CD4-positive, alpha-beta T cell treated with Interleukin-1 beta for 1 hour (primary cell): ENCODE measurements around the gene KMT2E.

ENCODE experiments used
- DNase-seq, 2 donors: peaks; one replicate each; pipeline ENCODE4 v3.0.0-alpha.2; 2020 to 2022

KMT2E gene

GRCh38 chr7:105010504-105011130 is 3.4 kb upstream of the KMT2E start:
- DNase-seq, result peak in 1 of 2 donors; percentile 39

DNA sequence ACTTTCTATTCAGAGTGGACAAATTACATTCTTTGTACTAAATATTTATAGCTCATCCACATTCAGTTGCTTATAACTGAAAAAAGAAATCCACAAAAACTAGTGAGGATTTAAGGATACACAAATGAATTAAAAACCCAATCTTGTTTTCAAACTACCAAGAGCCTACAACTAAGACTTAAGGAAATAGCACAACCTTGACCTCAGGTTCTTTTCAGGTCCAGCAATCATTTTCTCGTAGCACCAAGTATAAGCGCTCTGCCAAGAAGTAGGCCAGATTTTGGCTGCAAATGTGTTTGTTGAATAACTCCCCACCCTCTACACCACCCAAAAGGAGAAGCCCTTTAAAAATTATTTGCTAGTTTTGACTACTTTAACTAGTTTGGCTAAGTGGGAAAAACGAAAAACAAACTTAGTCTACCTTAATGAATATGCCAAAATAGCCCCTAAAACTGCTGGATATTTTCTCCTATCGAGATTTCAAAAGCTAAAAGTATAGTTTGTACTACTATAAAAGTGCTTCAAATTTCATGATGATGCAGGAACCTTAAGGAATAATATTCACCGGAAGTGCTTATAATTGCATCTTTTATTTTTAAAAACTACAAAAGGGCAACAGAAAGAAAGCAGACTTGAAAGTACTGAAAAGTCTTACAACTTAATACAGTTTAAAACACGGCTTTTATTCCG is 2.7 kb upstream of the KMT2E start:
- DNase-seq, result peak in 1 of 2 donors; percentile 48

- peak; percentile 43 to 50 for DNase-seq
Measured at GRCh38 chr7:105011831-105012502, 2.0 kb upstream of the KMT2E start.

GRCh38 chr7:105012503-105013220 is 1.3 kb upstream of the KMT2E start:
- peak; percentile 100 for DNase-seq

GRCh38 chr7:105013221-105013815 is 687 bp upstream of the KMT2E start:
- peak; percentile 96 to 97 for DNase-seq

DNA sequence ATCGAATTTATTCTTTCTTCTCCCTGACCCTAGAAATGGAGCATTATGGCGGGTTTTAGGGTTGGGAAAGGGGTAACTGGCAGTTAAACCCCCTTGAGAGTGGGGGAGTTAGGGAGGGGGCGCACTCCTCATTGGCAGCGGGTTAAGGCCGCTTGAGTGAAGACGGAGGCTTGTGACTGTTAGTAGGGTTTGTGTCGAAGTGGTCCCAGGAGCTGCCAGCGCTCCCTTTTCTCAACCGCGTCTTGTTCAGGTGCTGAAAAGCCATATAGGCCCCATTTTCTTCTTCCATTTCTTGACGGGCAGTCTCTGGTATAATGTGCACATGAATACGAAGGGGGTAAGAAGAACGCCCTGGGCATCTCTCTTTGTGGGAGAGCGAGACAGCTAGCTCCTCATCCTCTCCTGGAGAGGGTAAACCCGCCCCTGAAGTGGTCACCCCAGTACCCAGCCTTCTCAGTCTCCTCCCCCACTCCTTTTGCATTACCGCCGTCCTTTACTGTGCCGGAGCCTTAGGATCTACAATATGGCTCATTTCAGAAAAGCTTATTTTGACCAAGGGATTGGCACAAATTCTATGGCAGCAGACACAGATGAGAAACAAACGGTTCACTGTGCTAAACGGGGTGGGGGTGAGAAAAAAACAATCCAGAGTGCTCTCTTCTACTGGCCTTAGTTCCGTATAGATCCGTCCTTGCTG is 836 bp downstream of the KMT2E start:
- peak; percentile 79 to 81 for DNase-seq

DNA sequence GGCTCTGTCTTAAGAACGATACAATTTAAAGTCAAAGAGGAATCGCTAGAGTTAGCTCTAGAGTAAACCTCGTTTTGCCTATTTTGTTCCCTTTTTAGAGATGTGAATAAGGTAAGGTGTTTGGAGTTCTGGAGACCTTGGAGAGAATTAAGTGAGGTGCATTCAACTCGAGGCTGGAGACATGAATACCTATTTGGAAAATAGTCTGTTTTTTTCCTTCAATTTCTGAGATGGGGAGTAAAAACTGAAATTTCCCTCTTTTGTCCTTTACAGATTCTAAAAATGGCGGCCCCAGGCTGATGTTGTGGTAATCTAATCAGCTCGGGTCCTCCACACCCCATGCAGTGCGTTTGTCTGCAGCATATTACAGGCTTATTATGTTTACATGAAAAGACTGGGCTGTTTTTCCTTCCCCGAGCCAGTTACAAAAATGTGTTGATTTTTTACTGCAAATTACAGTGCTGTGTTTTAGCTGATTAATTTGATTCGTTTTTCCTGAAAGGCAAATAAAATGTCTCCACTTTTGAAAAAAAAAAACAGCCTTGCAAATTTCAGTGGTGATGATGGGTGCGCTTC is 1.5 kb downstream of the KMT2E start:
- DNase-seq, result peak; percentile 38 to 59

- DNase-seq, result no peak
Measured at GRCh38 chr7:105016068-105016708, 2.2 kb downstream of the KMT2E start.

GRCh38 chr7:105016709-105017656 is 3.0 kb downstream of the KMT2E start:
- DNase-seq, result no peak

GRCh38 chr7:105017657-105018365 is 3.8 kb downstream of the KMT2E start:
- no peak for DNase-seq

DNA sequence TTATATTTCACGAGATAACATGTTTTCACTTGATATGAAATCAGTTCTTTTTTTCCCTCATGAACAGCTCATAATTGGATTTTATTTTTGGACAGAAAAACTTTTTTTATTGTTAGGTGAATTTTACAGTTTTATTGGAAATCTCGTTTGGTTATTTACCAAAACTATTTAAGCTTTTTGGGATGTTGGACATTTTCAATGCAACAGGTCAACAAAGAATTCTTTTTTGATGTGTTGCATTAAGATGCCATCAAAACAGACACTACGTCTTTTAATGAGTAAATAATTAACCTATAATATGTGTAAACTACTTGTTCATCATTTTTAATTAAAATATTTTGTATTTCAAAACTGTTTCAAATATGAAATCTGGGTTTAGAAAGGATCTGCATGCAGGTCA is 5.3 kb downstream of the KMT2E start:
- DNase-seq, result no peak

- no peak for DNase-seq
Measured at GRCh38 chr7:105020926-105021325, 6.9 kb downstream of the KMT2E start.

DNA sequence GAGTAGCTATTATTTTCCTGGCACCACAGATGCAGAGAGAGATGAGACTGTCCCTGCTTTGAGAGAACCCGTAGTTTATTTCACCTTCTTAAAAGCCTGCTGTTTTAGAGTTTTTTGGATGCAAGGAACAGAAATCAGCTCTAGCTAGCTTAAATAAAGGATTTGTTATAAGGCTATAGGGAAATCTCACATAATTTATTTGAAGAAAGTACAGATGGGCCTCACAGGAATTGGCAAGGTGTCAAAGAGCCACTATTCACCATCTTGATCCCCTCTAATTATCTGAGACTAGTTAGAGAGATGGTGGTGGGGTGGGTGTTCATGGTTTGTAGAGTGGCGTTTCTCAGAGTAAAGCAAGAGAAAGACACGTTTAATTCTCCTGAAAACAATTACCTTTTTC is 7.3 kb downstream of the KMT2E start:
- no peak for DNase-seq

GRCh38 chr7:105021967-105022366 is 8.0 kb downstream of the KMT2E start:
- no peak for DNase-seq

DNA sequence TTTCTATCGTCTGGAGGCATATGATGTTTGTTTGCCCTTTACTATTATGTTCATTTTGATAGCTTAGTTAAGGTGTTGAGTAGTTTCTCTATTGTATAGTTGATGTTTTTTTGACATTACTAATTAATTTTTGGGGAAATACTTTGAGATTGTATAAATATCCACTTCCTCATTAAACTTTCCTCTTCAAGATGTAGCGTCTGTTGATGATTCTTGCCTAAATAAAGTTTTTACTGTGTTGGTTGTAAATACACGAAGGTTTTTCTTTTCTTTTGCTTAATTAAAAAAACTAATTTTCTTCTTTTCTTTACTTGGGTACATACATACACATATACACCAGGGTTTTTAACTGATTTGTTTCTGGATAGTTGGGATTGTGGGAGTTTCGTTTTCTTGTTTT is 8.5 kb downstream of the KMT2E start:
- no peak for DNase-seq

- DNase-seq, result no peak
Measured at GRCh38 chr7:105024734-105025133, 10.7 kb downstream of the KMT2E start.

GRCh38 chr7:105026750-105027149 is 12.7 kb downstream of the KMT2E start:
- DNase-seq, result no peak

GRCh38 chr7:105027176-105027853 is 13.3 kb downstream of the KMT2E start:
- no peak for DNase-seq

GRCh38 chr7:105028004-105028403 is 14.0 kb downstream of the KMT2E start:
- no peak for DNase-seq
